Measurements from ENCODE around the gene SLC38A9.

Gene SLC38A9

GRCh38 chr5:55580042-55580441 lies 132.1 kb downstream of the SLC38A9 start:
- no peak for DNase-seq (ENCODE audit: low spot score)

DNA sequence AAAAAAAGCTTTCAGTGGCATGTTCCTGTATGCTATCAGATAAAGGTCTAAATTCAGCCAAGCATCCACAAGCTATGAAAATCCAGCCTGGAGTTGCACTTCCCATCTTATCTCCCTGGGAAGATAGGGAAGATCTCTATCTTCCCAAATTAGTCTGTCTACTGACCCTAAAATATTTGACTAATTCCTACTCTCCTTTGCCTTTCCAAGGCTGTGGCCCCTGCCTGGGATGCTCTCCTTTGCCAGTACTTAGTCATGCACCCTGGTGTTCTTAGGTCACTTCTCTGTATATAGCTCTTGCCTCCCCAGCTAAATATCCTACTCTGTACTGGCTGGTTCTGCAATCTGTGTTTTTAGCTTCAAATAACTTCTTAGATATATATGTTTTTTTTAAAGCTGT lies 133.4 kb downstream of the SLC38A9 start:
- DNase-seq (ENCODE audit: low spot score) = no peak

DNA sequence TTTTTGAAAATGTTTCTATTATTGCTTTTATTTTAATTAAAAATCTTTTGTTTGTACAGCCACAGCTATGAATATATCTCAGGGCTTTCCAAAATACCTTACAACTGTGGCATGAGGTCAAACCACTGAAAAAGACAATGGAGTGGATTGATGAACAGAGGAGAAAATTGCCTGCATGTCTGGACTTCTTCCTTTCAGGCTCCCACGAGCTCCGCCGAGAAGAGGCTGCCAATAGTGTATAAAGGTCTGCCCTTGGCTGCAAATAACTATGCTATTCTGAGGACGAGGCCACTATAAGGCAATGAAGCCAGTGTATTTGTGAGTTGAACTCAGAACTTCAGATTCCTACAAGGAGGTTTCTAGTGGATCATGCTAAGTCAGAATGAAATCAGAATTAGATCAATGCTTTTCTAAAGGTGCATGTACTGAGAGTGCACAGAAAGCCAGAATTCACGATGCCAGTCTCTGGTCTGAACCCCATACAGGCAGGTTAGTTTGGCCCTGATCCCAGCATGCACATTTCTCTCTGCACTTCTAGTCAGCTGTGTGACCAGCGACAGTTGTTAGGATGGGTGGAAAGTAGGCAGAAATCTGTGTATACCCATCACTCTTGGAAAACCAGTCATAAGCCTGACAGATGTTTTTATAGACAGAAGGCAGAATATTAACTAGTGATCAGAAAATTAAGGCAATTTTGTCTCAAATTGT lies 134.6 kb downstream of the SLC38A9 start:
- no peak for DNase-seq (ENCODE audit: low spot score)

DNA sequence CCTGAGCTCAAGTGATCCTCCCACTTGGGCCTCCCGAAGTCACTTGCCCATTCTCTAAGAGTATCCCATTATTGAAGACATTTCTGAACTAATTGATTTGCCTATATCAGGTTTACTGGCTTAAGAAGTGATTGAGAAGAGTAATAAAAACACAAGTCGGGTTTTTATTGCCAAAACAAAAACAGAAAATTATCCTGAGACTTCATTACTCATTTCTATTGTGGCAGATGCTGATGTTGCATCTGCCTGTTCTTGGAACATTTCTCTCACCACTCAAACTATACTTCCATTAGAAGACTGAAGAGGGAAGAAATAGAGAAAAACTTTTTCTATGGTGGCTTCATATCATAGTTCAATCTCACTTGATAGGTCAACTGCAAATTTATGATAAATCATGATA lies 135.5 kb downstream of the SLC38A9 start:
- no peak for DNase-seq (ENCODE audit: low spot score)
